ENCODE measurements around the gene GPR179. TPM values are rescaled to one million over a fixed set of nuclear protein-coding genes. Genes with fewer than 3 reads are reported as not detected.
A peak's percentile ranks its signal among the peaks of the same experiment; 100 is the strongest.
"Not testable (repeated sequence)": the region's sequence is repeated elsewhere in the genome, so short reads cannot be mapped to it uniquely, and the experiment has no call there.

Gene GPR179
- total RNA-seq, 1 experiment from 2014 or later: not detected

- Histone ChIP-seq H3K27me3 (no peaks in the 10 kb centered on the region), H3K9me3 (no peaks in the 10 kb centered on the region), H3K4me3 (no peak overlapping the region), H3K36me3 (no peaks in the 10 kb centered on the region)
- DNase-seq: no peak
These were observed 12.8 kb downstream of the GPR179 start for GRCh38 chr17:38330941-38331411.

- H3K27me3 ChIP-seq: no peaks in the 10 kb centered on the region
- DNase-seq: no peak
- no peaks in the 10 kb centered on the region for H3K36me3 ChIP-seq
- no peaks in the 10 kb centered on the region for H3K9me3 ChIP-seq
- no peak overlapping the region for H3K4me3 ChIP-seq
These were observed 13.7 kb downstream of the GPR179 start for GRCh38 chr17:38329808-38330730.

- DNase-seq: no peak
These were observed 14.5 kb downstream of the GPR179 start for GRCh38 chr17:38329284-38329683.

GRCh38 chr17:38328620-38329019 lies 15.1 kb downstream of the GPR179 start:
- peaks cover 6% of the 10 kb centered on the region for H3K36me3 ChIP-seq
- no peak overlapping the region for H3K4me3 ChIP-seq
- DNase-seq: no peak
- H3K9me3 ChIP-seq: no peaks in the 10 kb centered on the region
- H3K27me3 ChIP-seq: no peaks in the 10 kb centered on the region

More at GRCh38 chr17:38329284-38329683, 14.5 kb downstream of the GPR179 start:
- no peak overlapping the region for H3K4me3 ChIP-seq
- no peaks in the 10 kb centered on the region for H3K9me3 ChIP-seq
- no peaks in the 10 kb centered on the region for H3K27me3 ChIP-seq
- no peaks in the 10 kb centered on the region for H3K36me3 ChIP-seq

GRCh38 chr17:38327936-38328335 lies 15.8 kb downstream of the GPR179 start:
- H3K36me3 ChIP-seq: peaks cover 13% of the 10 kb centered on the region
- no peak for DNase-seq
- H3K4me3 ChIP-seq: no peak overlapping the region
- H3K27me3 ChIP-seq: no peaks in the 10 kb centered on the region
- no peaks in the 10 kb centered on the region for H3K9me3 ChIP-seq

- Histone ChIP-seq H3K36me3 (peaks cover 19% of the 10 kb centered on the region), H3K9me3 (no peaks in the 10 kb centered on the region), H3K4me3 (no peak overlapping the region), H3K27me3 (no peaks in the 10 kb centered on the region)
- DNase-seq: no peak
These were observed 16.6 kb downstream of the GPR179 start for GRCh38 chr17:38326996-38327792.

GRCh38 chr17:38325221-38325851 lies 18.4 kb downstream of the GPR179 start:
- H3K4me3 ChIP-seq: no peak overlapping the region
- H3K36me3 ChIP-seq: peaks cover 28% of the 10 kb centered on the region
- H3K27me3 ChIP-seq: no peaks in the 10 kb centered on the region
- no peaks in the 10 kb centered on the region for H3K9me3 ChIP-seq
- no peak for DNase-seq

- Histone ChIP-seq H3K9me3 (no peaks in the 10 kb centered on the region), H3K4me3 (no peak overlapping the region), H3K36me3 (peaks cover 32% of the 10 kb centered on the region), H3K27me3 (no peaks in the 10 kb centered on the region)
- no peak for DNase-seq
These were observed 19.0 kb downstream of the GPR179 start for GRCh38 chr17:38324772-38325171.

- Histone ChIP-seq H3K36me3 (peaks cover 38% of the 10 kb centered on the region), H3K27me3 (no peaks in the 10 kb centered on the region), H3K4me3 (no peak overlapping the region), H3K9me3 (no peaks in the 10 kb centered on the region)
- DNase-seq: no peak
These were observed 19.5 kb downstream of the GPR179 start for GRCh38 chr17:38324141-38324697.

GRCh38 chr17:38322897-38323296 lies 20.9 kb downstream of the GPR179 start:
- no peaks in the 10 kb centered on the region for H3K27me3 ChIP-seq
- H3K4me3 ChIP-seq: no peak overlapping the region
- no peak for DNase-seq
- peaks cover 43% of the 10 kb centered on the region for H3K36me3 ChIP-seq
- no peaks in the 10 kb centered on the region for H3K9me3 ChIP-seq

GRCh38 chr17:38322156-38322779 lies 21.5 kb downstream of the GPR179 start:
- no peaks in the 10 kb centered on the region for H3K9me3 ChIP-seq
- no peak overlapping the region for H3K4me3 ChIP-seq
- peak; percentile 51 for DNase-seq
- H3K27me3 ChIP-seq: no peaks in the 10 kb centered on the region
- H3K36me3 ChIP-seq: peaks cover 44% of the 10 kb centered on the region

GRCh38 chr17:38320482-38320881 lies 23.3 kb downstream of the GPR179 start:
- Histone ChIP-seq H3K9me3 (no peaks in the 10 kb centered on the region), H3K27me3 (no peaks in the 10 kb centered on the region), H3K36me3 (peaks cover 57% of the 10 kb centered on the region), H3K4me3 (no peak overlapping the region)
- DNase-seq: no peak

GRCh38 chr17:38317081-38317480 lies 26.7 kb downstream of the GPR179 start:
- no peaks in the 10 kb centered on the region for H3K27me3 ChIP-seq
- no peak overlapping the region for H3K4me3 ChIP-seq
- H3K36me3 ChIP-seq: peaks cover 51% of the 10 kb centered on the region
- no peaks in the 10 kb centered on the region for H3K9me3 ChIP-seq
- no peak for DNase-seq

GRCh38 chr17:38315497-38315896 lies 28.3 kb downstream of the GPR179 start:
- no peak for DNase-seq
- H3K4me3 ChIP-seq: no peak overlapping the region
- H3K27me3 ChIP-seq: no peaks in the 10 kb centered on the region
- no peaks in the 10 kb centered on the region for H3K9me3 ChIP-seq
- peaks cover 50% of the 10 kb centered on the region for H3K36me3 ChIP-seq

- not testable (repeated sequence) for H3K9me3 ChIP-seq, H3K36me3 ChIP-seq, H3K27me3 ChIP-seq
- DNase-seq: peak; percentile 97
- peak within 1 kb of the TSS; percentile 75 for H3K4me3 ChIP-seq
These were observed 46.8 kb downstream of the GPR179 start, which contains the start of gene MRPL45 for GRCh38 chr17:38296834-38297517. Gene MRPL45, plus strand, starts transcription at chr17:38297168. Its CDS starts 16 bp downstream, at chr17:38297184.
